Astrocyte of the cerebellum (primary cell): ENCODE measurements around the gene QRSL1.

ENCODE experiments used
- DNase-seq: peaks from one replicate; pipeline ENCODE4 v3.0.0-alpha.2; 2011; ENCODE audit warnings: low read depth
- H3K4me3 ChIP-seq: 2 replicates; pipeline ENCODE4 v1.5.1; 2011; ENCODE audit warnings: mild to moderate bottlenecking, low read depth, low read length, moderate library complexity
- CTCF ChIP-seq: IDR thresholded peaks from 2 replicates; pipeline ENCODE4 v1.5.1; 2012; ENCODE audit warnings: low read length, low read depth, moderate library complexity, mild to moderate bottlenecking; ENCODE audit errors: missing control alignments
- in situ Hi-C: cut with HindIII; loops from 2 replicates; pipeline ENCODE4 v1.10.0; 2017; ENCODE audit warnings: low sequenced_read_pairs

QRSL1 gene

DNA sequence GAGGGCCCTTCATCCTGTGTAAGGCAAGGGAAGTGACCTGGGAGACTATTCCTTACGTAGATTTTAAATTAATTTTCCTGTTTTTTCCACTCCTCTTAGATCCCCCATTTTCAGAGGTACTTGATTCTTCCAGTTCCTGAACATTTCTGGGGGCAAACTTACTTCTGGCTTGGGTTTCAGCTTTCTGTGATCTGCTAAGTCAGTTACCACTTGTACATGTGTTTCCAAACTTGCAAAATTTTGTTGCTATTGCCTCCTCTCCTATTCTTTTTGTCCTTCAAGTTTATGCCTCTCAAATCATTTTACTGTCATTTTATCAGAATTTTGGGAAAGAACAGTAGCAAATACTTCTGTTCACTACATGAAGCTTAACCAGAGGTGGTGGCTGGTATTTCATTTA is 81.2 kb downstream of the QRSL1 start:
- no peak for TF ChIP-seq CTCF
- no peak for DNase-seq
- in situ Hi-C loops: no loop called here

DNA sequence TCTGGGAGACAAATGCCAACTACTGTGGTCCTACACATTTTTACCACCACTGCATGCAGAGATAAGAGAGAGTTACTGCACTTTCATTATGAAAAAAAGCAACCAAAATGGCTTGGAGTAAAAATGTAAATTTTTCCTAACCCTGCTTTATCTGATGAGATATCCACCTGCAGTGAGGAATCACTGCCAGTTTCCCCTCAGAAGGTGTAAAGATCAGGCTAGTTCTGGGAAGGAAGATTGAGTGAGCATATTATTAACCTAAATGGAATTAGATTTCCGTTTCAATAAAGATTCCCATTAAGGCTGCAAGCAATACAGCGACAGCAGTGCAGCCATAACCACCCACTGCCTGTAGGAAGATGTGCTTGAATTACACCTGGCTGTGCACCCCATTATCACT is 84.9 kb downstream of the QRSL1 start:
- TF ChIP-seq CTCF: no peak
- in situ Hi-C loops: no loop called here
- no peak for DNase-seq
- H3K4me3 ChIP-seq: no peak overlapping the region

More for the DNA sequence above, 81.2 kb downstream of the QRSL1 start:
- H3K4me3 ChIP-seq: no peak overlapping the region

DNA sequence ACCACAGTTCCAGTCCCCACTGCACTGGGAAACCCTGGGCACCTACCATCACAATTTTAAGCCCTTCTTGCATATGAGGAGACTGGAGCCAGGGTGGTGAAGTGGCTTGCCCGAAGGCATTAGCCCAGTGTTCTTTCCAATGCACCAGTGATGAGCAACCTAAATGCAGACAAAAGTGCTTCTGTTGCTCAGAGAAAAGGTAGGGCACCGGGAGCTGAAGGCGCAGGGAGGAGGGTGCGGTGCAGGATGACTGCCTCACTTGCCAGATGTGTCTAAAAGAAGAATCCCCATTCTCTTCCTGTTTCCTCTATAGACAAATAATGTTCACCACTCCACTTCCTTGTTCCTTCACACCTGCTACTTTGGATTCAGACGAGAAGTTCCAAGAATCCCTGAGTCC is 86.5 kb downstream of the QRSL1 start:
- no peak overlapping the region for H3K4me3 ChIP-seq
- in situ Hi-C loops: no loop called here
- no peak for DNase-seq
- TF ChIP-seq CTCF: no peak

DNA sequence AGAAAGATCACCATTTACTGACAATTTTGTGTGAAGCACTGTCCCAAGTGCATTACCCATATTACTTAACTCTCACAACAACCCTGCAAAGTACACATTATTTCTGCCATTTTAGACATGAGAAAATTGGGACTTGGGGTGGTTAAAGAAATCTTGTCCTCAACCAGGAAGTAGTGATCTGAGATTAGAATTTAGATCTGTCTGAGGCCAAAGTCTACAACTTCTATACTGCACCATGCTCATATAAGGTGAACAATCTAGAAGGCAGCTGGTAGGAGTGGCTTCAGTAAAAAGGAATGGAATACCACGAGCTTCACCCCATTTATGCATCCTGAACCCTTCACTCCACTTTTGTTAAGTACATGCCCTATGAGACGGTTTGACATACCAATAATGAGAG is 87.6 kb downstream of the QRSL1 start:
- DNase-seq: no peak
- no peak for TF ChIP-seq CTCF
- in situ Hi-C loops: no loop called here
- no peak overlapping the region for H3K4me3 ChIP-seq
